NB4 (cell line): ENCODE results near the gene UCP3.

Source experiments
- DNase-seq: peaks from one replicate; pipeline ENCODE4 v3.0.0; 2010; ENCODE audit warnings: low read depth
- H3K4me3 ChIP-seq: one replicate; pipeline ENCODE4 v1.5.1; 2011; ENCODE audit warnings: mild to moderate bottlenecking, low read depth, low read length, moderate library complexity
- CTCF ChIP-seq: IDR thresholded peaks from one replicate; pipeline ENCODE4 v1.5.1; 2012; ENCODE audit warnings: low read depth, low read length
- MYC ChIP-seq: IDR thresholded peaks from 2 replicates; pipeline ENCODE4 v1.6.1; 2011; ENCODE audit warnings: low read depth, low read length
- POLR2A ChIP-seq: IDR thresholded peaks from 2 replicates; pipeline ENCODE4 v1.6.1; 2011; ENCODE audit warnings: mild to moderate bottlenecking; ENCODE audit not compliant: insufficient read length; ENCODE audit errors: extremely low read depth
- TF ChIP-seq, protein P1 (sequence below): IDR thresholded peaks from 2 replicates; pipeline ENCODE4 v1.6.1; 2011; ENCODE audit warnings: low read depth, low read length

The UCP3 gene

GRCh38 chr11:73997120-73997770, 11.6 kb downstream of the UCP3 start:
- H3K4me3 ChIP-seq, result no peak overlapping the region
- TF ChIP-seq POLR2A (no peak), MYC (no peak), CTCF (no peak)
- TF ChIP-seq, protein P1, sequence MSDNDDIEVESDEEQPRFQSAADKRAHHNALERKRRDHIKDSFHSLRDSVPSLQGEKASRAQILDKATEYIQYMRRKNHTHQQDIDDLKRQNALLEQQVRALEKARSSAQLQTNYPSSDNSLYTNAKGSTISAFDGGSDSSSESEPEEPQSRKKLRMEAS, result no peak
- no peak for DNase-seq

DNA sequence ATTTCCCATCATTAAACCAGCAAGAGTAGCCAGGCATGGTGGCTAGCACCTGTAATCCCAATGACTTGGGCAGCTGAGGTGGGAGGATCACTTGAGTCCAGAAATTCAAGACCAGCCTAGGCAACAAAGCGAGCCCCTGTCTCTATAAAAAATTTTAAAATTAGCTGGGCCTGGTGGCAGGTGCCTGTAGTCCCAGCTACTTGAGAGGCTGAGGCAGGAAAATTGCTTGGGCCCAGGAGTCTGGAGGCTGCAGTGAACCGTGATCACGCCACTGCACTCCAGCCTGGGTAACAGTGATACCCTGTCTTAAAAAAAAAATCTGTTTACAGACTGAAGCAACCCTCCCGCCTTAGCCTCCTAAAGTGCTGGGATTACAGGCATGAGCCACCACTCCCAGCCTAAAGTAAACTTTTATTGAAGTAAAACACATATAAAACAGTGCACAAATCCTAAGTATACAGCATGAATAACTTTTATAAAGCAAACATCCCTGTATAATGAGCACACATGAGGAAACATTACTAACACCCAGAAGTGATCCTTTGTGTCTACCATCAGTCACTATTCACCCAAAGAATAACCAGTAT, 12.6 kb downstream of the UCP3 start:
- TF ChIP-seq CTCF, result no peak
- TF ChIP-seq MYC, result no peak
- TF ChIP-seq, protein P1, result no peak
- TF ChIP-seq POLR2A, result no peak

DNA sequence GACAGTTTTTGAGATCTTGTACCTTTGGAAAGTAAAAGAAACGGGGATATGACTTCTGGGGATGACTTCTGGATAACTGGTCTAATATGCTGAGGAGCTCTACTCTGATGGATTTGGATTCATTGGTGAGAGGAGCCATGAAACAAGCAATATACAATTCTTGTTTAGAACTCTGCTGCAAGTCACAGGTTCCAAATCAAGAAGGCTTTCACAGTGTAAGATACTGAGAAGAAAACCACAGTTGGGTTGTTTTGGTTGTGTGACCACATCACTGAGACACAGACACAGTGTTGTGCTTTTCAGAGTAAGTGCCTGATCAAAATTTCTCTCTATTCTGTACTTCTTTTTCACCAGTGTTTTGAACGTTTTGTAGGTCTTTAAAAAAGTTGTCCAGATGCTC, 13.2 kb downstream of the UCP3 start:
- TF ChIP-seq, protein P1, result no peak
- TF ChIP-seq CTCF (no peak), POLR2A (no peak), MYC (no peak)
- DNase-seq, result no peak
- no peak overlapping the region for H3K4me3 ChIP-seq

More for the DNA sequence above, 12.6 kb downstream of the UCP3 start:
- no peak overlapping the region for H3K4me3 ChIP-seq
- no peak for DNase-seq

DNA sequence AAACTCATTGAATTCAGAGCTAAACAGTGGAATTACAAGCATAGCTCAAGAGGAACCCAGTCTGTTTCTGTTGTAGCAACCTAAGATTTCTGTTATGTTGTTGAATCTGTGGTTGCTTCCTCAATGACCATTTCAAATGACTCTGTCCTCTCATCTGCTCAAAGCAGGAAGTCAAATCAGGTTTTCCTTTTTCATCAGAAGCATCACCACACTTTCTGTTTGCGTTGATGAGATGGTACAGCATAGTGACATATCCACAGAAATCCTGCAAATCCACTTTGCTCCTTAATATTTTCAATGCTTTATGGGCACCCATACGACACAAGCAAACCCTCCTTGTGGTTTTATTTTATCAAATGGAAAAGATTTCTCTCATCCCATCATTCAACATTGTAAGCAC, 13.6 kb downstream of the UCP3 start:
- no peak overlapping the region for H3K4me3 ChIP-seq
- peak; percentile 60 for DNase-seq
- TF ChIP-seq POLR2A (no peak), CTCF (no peak), MYC (no peak)
- TF ChIP-seq, protein P1, result no peak

GRCh38 chr11:73991471-73992006, 17.3 kb downstream of the UCP3 start:
- TF ChIP-seq POLR2A, result no peak
- TF ChIP-seq CTCF, result no peak
- no peak for TF ChIP-seq MYC
- TF ChIP-seq, protein P1, result no peak
- no peak for DNase-seq
- no peak overlapping the region for H3K4me3 ChIP-seq
